VCaP (cell line): ENCODE measurements around the gene NHLRC2.
A peak's percentile ranks its signal among the peaks of the same experiment; 100 is the strongest.

Source experiments
- H3K27ac ChIP-seq: fragments of 450-650 bp; 2 replicates; pipeline ENCODE4 v1.5.1; 2017
- CTCF ChIP-seq: fragments of 450-650 bp; conservative IDR thresholded peaks from 2 replicates; pipeline ENCODE4 v1.5.1; 2017; ENCODE audit warnings: mild to moderate bottlenecking, moderate library complexity

The NHLRC2 gene

GRCh38 chr10:113866551-113867394 is 12.3 kb downstream of the NHLRC2 start:
- no peak overlapping the region for H3K27ac ChIP-seq
- no peak for TF ChIP-seq CTCF

- no peak for TF ChIP-seq CTCF
- no peak overlapping the region for H3K27ac ChIP-seq
These were observed 13.4 kb downstream of the NHLRC2 start for GRCh38 chr10:113867904-113868303.

- TF ChIP-seq CTCF: no peak
- no peak overlapping the region for H3K27ac ChIP-seq
These were observed 15.3 kb downstream of the NHLRC2 start for GRCh38 chr10:113869789-113870188.

GRCh38 chr10:113872139-113873030 is 17.9 kb downstream of the NHLRC2 start:
- TF ChIP-seq CTCF: peak; percentile 27; the same call in 1 of the 2 replicates
- no peak overlapping the region for H3K27ac ChIP-seq

- TF ChIP-seq CTCF: no peak
- H3K27ac ChIP-seq: no peak overlapping the region
These were observed 20.8 kb downstream of the NHLRC2 start for GRCh38 chr10:113875212-113875611.

GRCh38 chr10:113876461-113876860 is 22.0 kb downstream of the NHLRC2 start:
- no peak overlapping the region for H3K27ac ChIP-seq
- TF ChIP-seq CTCF: no peak

- no peak overlapping the region for H3K27ac ChIP-seq
- no peak for TF ChIP-seq CTCF
These were observed 25.2 kb downstream of the NHLRC2 start for GRCh38 chr10:113879691-113880090.
